NCI-H1092 treated with DMSO at 0.1 percent for 48 hours (cell line): ENCODE measurements around the gene SCARF1.

Experiments
- DNase-seq: peaks from one replicate; lab custom pipeline; 2025; lab: John Stamatoyannopoulos, UW

SCARF1 gene

GRCh38 chr17:1628856-1629503 is 16.6 kb downstream of the SCARF1 start:
- peak; percentile 93 for DNase-seq

GRCh38 chr17:1627982-1628855 is 17.3 kb downstream of the SCARF1 start, which contains the start of gene SLC43A2:
Gene SLC43A2, minus strand, starts transcription at chr17:1628834. Its CDS starts 960 bp downstream, at chr17:1627874.
- peak; percentile 75 for DNase-seq

- DNase-seq = no peak
Measured at GRCh38 chr17:1627182-1627981, 18.1 kb downstream of the SCARF1 start.

GRCh38 chr17:1626333-1626732 is 19.2 kb downstream of the SCARF1 start:
- DNase-seq = no peak

- no peak for DNase-seq
Measured at GRCh38 chr17:1625581-1625980, 20.0 kb downstream of the SCARF1 start.

GRCh38 chr17:1625053-1625452 is 20.5 kb downstream of the SCARF1 start:
- no peak for DNase-seq

- no peak for DNase-seq
Measured at GRCh38 chr17:1624650-1625049, 20.9 kb downstream of the SCARF1 start.

- DNase-seq = no peak
Measured at GRCh38 chr17:1623057-1623630, 22.4 kb downstream of the SCARF1 start.

GRCh38 chr17:1621273-1621954 is 24.1 kb downstream of the SCARF1 start:
- DNase-seq = no peak

- no peak for DNase-seq
Measured at GRCh38 chr17:1620486-1620885, 25.0 kb downstream of the SCARF1 start.

- DNase-seq = no peak
Measured at GRCh38 chr17:1617620-1618174, 27.8 kb downstream of the SCARF1 start.

GRCh38 chr17:1616101-1616500 is 29.4 kb downstream of the SCARF1 start:
- DNase-seq = no peak

- DNase-seq = no peak
Measured at GRCh38 chr17:1612400-1612799, 33.1 kb downstream of the SCARF1 start.

GRCh38 chr17:1611715-1612114 is 33.8 kb downstream of the SCARF1 start:
- DNase-seq = no peak

- DNase-seq = no peak
Measured at GRCh38 chr17:1608676-1609075, 36.9 kb downstream of the SCARF1 start.

GRCh38 chr17:1607971-1608320 is 37.6 kb downstream of the SCARF1 start:
- DNase-seq = no peak

GRCh38 chr17:1606352-1606985 is 39.1 kb downstream of the SCARF1 start:
- peak; percentile 1 for DNase-seq

GRCh38 chr17:1605681-1606351 is 39.7 kb downstream of the SCARF1 start:
- no peak for DNase-seq

- DNase-seq = no peak
Measured at GRCh38 chr17:1604831-1605528, 40.6 kb downstream of the SCARF1 start.

GRCh38 chr17:1601571-1601970 is 44.0 kb downstream of the SCARF1 start:
- no peak for DNase-seq
